GM18498 (cell line): ENCODE data around the gene ING3.
"Not testable (repeated sequence)": the region's sequence is repeated elsewhere in the genome, so short reads cannot be mapped to it uniquely, and the experiment has no call there.

Experiments
- ATAC-seq: cut with Tn5 transposase; IDR thresholded peaks from one replicate; pipeline ENCODE4 v1.9.1; 2021; ENCODE audit warnings: mild to moderate bottlenecking, moderate library complexity; ENCODE audit not compliant: unreplicated experiment

Gene ING3

GRCh38 chr7:120949998-120950538, 509 bp upstream of the ING3 start:
- no peak for ATAC-seq

DNA sequence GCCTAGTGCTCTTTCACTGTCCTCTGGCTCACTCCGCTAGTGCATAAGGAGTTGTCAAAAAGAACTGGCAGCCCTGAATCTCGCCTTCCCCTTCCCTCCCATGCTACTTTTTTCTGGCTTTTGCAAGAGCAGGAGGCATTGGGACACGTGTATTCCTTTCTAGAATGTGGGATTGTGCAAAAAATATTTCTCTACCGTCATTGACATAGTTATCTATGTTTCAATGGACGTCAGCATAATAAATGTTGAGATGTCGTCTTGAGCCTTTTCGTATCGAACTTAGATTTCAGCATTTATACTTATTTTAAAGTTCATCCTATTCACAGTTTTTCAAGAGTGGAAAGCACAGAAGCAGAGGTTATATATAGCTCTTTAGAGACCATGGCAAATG, 727 bp downstream of the ING3 start:
- no peak for ATAC-seq

DNA sequence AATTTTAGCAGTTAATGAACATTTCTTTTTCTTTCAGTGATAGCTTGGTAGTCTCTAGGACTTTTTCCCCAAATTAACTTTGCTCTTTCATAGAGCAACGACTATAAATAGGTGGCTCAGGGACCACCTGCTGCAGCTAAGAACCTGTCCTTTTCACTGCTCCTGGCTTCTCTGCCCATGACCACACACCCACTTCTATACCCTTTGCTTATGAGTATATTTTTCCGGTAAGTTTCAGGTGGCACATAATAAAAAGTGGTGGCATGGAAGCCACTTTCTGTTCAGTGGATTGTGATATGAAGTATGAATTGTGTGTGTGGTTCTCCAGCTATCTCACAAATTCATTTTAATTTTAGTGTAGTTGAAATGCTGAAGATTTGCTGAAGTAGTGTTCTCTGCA, 1.2 kb downstream of the ING3 start:
- no peak for ATAC-seq

GRCh38 chr7:120955577-120956149, 5.1 kb downstream of the ING3 start:
- no peak for ATAC-seq

GRCh38 chr7:120959929-120960484, 9.4 kb downstream of the ING3 start:
- ATAC-seq, result no peak

DNA sequence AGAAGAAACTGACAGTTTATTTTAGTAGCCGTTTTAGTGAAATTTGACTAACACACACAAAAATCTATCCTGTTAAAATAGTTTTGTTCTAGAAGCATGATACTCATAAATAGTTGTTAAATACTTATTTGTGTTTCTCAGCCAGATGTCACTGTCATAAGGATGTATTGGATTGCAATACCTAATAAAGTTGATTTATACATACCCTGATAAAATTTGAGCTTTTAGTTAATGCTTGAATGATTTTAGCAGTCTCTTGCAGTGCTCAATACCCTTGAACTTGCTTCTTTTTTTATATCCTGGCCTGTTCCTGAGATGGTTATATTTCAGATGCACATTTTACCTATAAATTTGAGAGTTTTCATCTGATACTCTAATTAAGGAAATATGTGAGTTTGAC, 10.1 kb downstream of the ING3 start:
- no peak for ATAC-seq

GRCh38 chr7:120961638-120962173, 11.1 kb downstream of the ING3 start:
- no peak for ATAC-seq

- no peak for ATAC-seq
Measured at GRCh38 chr7:120964088-120964487, 13.5 kb downstream of the ING3 start.

- no peak for ATAC-seq
Measured at GRCh38 chr7:120966961-120967360, 16.4 kb downstream of the ING3 start.

- no peak for ATAC-seq
Measured at GRCh38 chr7:120973849-120974248, 23.3 kb downstream of the ING3 start.

DNA sequence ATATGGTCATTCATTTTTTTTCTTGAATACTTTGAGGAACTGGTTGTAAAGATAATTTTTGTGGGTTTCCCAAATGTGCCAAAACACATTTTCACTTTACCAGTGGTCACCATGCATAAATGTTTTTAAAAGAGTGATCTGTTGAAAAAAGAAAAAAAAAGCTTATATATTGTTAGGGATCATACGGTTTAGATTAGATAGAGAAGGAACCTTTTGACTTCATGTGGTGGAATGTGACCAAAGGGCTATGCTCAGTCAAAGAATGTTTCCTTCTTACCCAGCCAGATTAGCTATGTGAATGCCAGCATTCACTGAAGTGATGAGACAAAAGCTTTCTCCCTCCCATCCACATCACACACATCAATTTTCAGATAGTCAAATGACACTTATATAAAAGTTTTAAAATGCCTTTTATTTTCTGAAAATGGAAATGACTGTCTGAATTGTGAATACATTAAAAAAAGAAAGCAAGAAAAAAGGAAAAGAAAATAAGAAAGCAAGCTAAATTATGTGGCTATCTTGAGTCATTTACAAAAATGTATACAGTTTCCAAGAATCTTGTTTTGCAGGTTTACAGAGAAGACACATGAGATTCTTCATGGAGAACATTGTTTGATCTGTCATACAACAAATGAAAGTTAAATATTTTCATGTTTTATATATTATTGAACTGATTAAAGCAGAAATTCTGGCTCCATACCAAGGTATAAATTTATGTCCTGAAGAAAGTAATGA, 29.4 kb downstream of the ING3 start:
- no peak for ATAC-seq

- no peak for ATAC-seq
Measured at GRCh38 chr7:120981117-120981516, 30.5 kb downstream of the ING3 start.

DNA sequence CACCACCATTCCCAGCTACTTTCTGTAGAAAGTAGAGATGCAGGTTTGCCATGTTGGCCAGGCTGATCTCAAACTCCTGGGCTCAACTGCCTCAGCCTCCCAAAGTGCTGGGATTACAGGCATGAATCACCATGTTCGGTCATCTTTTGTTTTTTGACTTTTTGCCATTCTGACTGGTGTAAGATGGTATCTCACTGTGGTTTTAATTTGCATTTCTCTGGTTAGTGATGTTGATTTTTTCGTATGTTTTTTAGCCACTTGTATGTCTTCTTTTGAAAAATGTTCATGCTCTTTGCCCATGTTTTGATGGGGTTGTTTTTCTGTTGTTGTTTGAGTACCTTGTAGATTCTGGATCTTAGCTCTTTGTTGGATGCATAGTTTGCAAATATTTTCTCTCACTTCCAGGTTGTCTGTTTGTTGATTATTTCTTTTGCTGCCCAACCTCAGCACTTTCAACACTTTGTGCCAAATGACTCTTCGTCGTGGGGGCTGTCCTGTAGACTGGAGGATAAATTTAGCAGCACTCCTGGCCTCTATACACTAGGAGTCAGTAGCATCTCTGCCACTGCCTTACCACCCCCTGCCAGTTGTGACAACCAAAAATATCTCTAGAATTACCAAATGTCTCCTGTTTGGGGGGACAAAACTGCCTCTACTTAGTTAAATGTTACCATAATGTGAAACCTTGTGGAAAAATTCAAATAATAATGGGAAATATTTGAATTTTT, 31.5 kb downstream of the ING3 start:
- peak; percentile 55 for ATAC-seq

GRCh38 chr7:120983592-120983991, 33.0 kb downstream of the ING3 start:
- not testable (repeated sequence) for ATAC-seq

DNA sequence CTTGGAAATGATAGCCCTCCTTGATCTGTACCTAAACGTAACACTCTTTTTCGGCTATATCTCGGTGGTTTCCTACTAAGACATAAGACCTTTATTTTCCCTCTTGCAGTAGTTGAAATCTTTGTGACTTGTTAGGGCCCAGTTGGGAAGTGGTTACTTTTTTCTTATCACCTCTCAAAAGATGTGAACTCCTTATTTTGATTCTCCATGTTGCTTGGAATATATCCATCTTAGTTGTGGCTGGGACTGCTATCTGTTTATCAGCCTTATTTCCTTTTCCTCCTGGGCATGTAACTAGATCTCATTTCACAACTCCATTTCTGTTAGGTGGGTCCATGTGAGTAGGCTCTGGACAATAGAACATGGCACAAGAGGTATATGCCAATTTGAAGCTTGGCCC, 33.8 kb downstream of the ING3 start:
- ATAC-seq, result no peak

DNA sequence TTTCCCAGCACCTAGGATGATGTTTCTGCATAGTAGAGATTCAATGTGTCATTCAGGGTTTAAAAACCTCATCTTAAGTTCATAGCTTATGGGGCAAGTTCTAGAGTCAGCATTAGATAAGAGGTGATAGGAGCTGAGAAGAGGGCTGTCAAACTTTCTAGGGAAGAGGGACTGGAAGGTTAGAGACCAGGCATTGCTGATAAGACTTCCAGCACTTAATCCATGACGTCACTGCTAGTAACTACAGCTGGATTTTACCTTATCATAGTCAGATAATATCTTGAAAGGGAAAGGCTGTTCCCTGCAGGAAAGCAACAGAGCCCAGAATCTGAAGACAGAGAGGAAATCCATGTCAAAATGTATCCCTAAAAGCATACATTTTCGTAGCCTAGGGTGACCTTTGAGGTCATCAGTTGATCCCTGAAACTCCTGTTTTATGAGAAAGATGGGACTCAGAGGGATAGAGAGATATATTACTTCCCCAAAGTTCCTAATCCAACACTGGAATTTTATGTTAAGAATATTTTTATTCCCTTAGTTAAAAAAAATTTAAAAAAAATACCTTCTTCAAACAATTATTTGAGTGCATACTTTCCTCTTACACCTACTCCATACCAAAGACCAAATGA, 34.7 kb downstream of the ING3 start:
- no peak for ATAC-seq

DNA sequence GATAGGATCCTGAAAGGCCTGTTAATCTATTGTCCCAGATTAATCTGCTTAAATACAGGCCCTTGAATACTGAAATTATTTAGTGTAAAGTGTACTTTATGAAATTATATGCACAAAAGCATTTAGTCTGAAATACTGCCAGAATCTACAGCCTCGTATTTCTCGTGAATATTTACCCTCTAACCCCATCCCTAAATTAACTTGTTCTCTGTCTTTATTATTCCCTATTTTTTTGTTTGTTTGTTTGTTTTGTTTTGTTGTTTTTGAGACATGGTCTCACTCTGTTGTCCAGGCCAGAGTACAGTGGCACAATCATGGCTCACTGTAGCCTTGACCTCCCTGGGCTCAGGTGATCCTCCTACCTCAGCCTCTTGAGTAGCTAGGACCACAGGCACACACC, 35.3 kb downstream of the ING3 start:
- no peak for ATAC-seq

GRCh38 chr7:120986650-120987049, 36.1 kb downstream of the ING3 start:
- no peak for ATAC-seq

GRCh38 chr7:120987280-120987679, 36.7 kb downstream of the ING3 start:
- no peak for ATAC-seq

DNA sequence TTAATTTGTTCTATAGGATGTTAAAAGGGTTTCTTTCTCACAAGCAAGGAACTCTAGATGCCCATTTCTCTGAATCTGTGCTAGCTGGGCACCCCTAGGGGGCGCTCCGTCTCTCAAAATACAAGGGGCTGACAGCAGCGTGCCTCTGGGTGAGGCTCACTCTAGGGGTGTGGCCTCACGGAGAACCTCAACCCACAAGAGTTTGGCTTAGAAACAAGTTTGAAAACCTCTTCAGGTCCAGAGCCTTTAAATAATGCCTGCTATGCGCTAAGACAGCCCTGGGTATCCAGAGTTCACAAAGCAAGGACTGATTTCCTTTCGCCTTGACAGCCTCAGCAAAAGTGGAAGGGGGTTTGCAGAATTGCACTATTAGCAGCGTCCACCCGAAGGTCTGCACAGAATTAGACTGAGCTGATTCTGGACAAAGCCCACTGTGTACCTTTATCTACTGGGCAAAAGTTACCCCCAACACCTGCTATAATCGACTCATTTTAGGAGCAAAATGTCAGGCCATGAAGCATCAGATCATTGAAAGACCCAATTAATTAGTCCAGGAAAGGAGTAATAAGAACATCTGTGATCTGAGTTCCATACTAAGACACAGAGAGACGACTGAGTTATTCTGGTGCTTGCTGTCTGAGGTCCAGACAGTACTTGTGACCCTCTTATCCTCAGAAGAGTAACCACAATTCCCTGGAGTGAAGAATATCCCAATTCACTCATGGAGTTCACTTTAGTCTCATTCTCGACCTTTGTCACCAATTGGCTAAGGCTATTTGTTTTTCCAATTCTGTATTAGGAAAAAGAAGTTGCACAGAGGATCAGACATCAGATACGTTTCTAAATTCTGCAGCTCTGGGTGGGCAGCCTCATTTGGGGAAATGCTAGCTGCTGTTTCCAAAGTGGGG, 37.4 kb downstream of the ING3 start:
- ATAC-seq, result peak; percentile 94
